T-helper 1 cell (primary cell): ENCODE results near the gene SKA3.
"Not testable (repeated sequence)": the region's sequence is repeated elsewhere in the genome, so short reads cannot be mapped to it uniquely, and the experiment has no call there.

Source experiments
- DNase-seq, 5 donors: peaks; one replicate each; pipeline ENCODE4 v3.0.0-alpha.2; 2012 to 2020

Gene SKA3

DNA sequence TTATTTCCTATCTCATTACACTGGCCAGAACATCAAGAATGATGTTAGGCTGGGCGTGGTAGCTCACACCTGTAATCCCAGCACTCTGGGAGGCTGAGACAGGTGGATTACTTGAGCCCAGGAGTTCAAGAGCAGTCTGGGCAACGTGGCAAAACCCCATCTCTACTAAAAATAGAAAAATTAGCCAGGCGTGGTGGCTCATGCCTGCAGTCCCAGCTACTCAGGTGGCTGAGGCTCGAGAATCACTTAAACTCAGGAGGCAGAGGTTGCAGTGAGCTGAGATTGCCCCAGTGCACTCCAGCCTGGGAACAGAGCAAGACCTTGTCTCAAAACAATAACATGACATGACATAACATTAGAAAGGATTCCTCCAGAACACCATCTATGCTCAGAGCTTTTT, 10.7 kb downstream of the SKA3 start:
- not testable (repeated sequence) for DNase-seq

DNA sequence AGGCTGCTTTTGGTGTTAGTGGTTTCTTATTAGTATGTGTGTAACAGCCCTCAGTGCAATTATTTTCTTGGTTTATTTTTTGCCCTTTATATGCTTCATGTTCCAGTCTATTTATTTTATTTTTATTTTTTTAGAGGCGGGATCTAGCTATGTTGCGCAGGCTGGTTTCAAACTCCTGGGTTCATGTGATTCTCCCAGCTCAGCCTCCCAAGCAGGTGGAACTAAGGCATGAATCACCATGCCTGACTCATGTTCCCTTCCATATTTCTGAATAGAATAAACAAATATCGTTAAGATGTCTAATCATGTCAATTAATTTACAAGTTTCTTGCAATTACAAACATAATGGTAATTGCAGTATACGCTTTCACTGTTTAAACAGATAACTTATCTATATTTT, 11.7 kb downstream of the SKA3 start:
- no peak for DNase-seq

DNA sequence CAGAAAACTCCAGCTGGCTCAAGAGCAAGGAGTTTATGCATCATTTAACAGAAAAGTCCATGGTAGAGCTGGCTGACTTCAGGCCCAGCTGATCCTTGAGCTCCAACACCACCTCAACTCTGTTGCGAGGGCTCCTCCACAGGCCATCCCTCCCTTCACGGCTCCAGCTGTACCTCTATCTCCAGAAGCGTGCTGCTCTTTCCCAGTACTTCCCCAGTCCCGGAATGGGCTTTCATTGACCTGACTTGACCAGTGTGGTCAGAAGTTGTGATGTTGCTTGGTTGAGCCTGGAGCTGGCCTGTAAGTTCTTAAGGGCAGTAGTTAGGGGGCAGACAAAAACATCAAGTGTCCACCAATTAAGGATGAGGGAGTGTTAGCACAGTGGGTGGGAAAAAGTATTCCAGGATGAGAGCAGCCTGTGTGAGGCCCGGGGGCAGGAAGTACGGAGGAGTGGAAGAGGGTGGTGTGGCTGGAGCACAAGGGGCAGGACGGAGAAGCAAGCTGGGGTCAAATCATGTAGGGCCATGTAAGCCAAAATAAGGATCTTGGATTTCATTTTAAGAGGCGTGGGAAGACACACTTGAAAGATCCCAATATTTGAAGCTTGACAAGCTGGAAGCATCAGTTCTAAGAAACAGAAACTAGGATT, 24.0 kb downstream of the SKA3 start:
- DNase-seq: no peak

DNA sequence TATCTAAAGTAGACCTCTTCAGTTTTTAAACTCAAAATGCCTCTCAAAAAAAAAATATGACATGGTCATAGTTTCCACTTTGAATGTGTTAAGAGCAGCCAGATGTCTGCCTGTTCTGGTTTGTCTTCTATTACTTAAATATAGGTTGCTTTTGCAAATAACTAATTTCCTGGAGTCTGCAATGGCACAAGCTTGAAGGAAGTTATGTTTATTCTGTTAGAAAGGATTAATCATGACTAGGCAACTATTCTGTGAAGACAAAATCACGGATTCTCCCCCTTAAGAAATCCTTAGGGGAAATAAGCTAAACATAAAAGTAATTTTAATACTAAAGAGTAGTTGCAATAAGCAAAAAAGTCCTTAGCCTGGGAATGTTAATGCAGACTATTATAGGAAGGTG, 26.3 kb downstream of the SKA3 start:
- no peak for DNase-seq

DNA sequence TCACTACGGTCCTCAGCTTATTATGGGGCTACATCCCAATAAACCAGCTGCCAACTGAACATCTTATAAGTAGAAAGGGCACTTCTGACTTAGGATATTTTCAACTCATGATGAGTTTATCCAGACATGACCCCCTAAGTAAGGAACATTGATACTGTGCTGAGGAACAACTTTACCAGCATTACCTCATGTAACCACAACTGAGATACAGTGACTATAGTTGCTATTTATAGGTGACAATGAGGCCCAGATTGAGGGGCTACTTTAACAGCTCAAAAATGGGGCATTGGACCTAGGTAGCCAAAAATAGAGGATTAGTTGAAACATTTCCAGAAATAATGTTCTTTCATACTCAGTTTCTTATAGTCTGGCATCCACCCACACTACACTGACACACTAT, 26.8 kb downstream of the SKA3 start:
- no peak for DNase-seq

DNA sequence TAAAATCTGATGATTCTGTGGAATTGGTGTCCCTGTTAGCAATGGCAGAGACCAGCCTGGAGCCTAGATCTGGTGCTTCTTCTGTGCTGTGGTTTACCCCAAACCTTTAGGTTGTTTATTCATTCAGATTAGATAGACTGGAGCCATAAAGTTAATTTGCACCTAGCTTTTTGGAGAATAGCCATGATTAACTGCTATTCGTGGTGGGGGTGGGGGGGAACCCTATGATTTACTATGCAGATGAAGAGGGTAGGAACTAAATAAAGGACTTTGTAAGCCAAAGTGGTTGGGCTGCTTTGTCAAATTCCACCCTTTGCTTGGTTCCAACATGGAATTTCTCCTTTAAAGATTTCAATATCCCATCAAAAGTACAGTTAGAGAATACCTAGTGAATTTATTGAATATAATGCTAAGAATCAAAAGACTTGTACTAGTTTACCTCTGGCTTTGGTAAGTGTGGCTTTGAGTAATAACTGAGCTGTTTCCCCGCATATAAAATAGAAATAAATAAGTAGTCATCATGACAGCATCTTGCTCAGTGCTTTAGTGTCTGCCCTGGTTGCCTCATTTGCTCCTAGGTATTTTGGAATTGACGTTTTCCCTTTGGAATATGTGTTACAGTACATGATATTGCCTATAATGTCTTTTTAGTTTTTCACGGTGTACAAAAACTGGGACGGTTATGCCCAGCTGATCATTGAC, 27.6 kb downstream of the SKA3 start:
- no peak for DNase-seq

DNA sequence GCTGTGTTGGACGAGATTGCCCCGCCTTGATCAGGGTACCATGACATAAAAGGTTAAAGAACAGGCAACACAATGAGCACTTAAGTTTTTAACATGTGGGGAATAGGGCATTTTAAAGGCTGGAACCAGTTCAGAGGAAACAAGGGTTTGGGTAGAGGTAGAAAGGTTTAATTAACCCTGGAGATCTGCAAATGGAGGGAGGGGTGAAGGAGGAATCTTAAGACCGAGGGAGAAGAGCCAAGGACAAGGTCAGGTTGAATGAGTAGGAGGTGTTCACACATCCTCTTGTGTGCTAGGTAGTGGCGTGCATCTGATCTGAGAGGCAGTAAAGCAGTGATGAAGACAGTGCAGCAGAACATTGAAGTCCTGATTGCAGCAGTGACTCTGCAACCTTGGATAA, 28.5 kb downstream of the SKA3 start:
- DNase-seq: no peak

DNA sequence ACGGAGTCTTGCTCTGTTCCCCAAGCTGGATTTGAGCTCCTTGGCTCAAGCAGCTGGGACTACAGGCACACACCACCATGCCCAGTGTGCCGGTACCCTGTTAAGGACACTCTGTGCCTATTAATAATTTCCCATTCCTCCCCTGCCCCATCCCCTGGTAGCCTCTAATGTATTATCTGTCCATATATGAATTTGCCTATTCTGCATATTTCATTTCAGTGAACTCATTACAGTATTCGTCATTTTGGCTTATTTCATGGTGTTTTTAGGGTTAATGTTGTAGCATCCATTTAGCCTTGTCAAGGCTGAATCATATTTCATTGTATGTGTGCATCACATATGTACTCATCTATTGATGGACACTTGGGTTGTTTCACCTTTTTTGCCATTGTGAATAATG, 33.6 kb downstream of the SKA3 start:
- DNase-seq: no peak

DNA sequence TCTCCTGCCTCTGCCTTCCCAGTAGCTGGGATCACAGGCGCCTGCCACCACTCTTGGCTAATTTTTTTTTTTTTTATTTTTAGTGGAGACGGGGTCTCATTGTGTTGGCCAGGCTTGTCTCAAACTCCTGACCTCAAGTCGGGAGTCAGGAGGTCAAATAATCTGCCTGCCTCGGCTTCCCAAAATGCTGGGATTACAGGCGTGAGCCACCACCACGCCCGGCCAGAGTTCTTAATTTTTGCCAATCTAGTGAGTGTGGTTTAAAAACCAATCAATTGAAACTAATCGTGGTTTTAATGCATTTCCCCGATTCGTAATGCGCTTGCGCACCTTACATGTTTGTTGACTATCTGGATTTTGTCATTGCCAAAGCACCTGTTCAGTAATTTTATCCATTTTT, 37.0 kb downstream of the SKA3 start:
- DNase-seq: no peak

DNA sequence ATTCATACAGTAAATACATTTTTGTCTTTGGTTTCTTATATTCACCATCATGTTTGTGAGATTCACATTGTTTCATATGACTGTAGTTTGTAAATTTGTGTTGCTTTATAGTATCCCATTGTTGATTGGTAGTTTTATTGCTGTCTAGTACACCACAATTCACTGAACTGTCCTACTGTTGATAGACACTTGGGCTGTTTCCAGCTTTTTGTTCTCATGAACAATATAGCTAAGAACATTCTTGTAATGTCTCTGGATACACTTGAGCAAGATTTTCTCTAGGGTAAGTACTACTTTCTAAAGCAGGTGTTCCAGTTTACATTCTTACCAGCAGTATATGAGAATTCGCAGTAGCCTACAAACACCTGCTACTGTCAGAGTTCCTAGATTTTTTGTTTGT, 37.8 kb downstream of the SKA3 start:
- DNase-seq: no peak

DNA sequence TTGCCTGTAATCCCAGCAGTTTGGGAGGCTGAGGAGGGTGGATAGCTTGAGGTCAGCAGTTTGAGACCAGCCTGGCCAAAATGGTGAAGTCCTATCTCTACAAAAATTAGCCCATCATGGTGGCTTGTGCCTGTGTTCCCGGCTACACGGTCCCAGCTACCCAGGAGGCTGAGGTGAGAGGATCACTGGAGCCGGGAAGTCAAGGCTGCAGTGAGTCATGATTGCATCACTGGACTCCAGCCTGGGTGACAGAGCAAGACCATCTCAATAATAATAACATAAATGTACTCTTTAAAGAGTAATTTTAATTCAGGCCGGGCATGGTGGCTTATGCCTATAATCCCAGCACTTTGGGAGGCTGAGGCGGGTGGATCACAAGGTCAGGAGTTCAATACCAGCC, 38.7 kb downstream of the SKA3 start:
- no peak for DNase-seq

DNA sequence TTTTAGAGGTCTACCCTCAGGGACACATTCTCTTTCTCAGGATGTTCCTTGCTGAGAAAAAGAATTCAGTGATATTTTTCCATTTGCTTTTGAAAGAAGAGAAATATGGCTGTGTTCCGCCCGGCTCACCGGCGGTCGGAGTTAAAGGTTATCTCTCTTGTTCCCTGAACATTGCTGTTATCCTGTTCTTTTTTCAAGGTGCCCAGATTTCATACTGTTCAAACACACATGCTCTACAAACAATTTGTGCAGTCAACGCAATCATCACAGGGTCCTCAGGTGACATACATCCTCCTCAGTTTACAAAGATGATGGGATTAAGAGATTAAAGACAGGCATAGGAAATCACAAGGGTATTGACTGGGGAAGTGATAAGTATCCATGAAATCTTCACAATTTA, 40.5 kb downstream of the SKA3 start:
- not testable (repeated sequence) for DNase-seq

DNA sequence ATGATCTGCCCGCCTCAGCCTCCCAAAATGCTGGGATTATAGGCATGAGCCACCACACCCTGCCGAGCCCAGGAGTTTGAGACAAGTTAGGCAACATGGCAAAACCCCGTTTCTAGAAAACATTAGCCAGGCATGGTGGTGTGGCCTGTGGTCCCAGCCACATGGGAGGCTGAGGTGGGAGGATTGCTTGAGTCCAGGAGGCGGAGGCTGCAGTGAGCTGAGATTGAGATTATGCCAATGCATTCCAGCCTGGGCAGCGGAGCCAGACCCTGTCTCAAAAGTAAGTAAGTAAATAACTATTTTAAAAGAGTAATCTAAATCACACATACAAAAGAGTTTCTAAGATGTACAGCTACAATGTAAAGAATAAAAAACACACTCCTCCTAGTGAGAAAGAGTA, 41.9 kb downstream of the SKA3 start:
- DNase-seq: no peak

DNA sequence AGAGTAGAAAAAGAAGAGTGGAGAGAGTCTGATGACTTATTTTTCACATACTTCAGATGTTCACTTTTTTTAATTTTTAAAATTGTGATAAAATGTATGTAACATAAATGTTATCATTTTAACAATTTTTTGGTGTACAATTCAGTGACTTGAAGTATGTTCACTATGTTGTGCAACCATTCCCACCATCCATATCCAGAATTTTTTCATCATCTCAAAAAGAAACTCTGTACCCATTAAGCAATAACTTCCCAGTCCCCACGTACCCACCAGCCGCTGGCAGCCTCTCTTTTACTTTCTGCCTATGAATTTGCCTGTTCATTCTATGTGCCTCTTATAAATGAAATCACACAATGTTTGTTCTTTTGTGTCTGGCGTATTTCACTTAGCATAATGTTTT, 43.3 kb downstream of the SKA3 start:
- DNase-seq: no peak

DNA sequence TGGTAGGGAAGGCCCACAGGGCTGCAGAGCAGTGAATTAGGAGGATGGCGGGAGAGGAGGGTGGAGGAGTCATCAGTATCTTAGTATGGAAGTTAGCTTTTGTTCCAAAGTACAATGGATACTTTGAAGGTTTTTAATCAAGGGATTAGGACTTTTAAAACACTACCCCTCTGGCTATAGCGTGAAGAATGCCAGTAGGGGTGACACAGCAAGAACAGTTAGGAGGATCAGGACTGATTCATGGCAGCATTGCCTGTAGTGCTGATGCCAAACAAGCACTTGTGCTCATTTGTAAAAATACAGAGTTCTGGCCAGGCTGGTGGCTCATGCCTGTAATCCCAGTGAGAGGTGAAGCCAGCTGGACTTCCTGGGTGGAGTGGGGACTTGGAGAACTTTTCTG, 46.2 kb downstream of the SKA3 start:
- DNase-seq: no peak

DNA sequence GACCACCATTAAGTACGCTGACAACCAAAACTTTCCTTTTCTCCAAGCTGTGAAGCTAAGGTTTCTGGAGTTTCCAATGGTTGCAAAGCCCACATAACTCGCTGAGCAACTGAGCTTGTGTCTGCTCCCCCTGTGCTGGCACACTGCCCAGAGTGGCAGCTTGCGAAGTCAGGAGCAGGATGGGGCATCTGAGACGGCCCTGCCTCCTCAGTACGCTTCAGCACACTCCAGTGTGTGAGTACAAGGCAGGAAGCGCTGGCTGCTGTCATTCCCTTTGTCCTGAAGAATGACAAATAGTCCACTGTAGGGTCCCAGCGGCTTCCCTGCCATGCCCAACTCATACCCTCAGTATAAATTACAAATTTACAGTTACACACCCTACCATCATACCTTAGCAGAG, 51.5 kb downstream of the SKA3 start:
- DNase-seq: no peak

DNA sequence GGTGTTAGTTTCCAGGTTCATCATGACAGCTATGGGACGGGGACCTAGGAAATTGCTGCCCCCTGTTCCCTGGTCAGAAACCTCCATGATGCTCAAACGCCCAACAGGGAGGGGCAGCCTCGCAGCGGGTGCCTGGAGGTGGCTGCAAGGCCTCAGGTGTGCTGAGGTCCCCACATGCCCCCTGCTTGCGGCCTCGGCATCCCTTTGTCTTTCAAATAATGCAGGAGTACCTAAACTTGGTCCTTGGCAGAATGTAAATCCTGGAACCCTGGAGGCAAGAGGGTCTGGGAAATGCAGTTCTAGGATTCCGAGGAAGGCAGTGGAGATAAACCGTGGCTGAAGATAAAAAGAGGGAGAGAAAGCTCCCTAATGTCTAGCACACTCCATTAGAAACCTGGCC, 52.4 kb downstream of the SKA3 start:
- no peak for DNase-seq

DNA sequence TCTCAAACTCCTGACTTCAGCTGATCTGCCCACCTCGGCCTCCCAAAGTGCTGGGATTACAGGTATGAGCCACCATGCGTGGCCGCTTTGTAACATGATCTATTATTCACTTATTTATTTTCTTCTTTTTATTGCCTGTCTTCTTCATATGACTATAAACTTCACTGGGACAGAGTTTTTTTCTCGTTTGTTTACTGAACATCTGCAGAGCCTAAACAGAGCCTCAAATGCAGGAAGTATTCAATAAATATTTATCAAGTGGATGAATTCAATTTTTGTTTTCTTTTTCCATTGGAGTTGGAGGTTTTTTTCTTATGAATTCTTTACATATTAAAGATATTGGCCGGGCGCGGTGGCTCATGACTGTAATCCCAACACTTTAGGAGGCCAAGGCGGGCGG, 54.7 kb downstream of the SKA3 start:
- DNase-seq: no peak

DNA sequence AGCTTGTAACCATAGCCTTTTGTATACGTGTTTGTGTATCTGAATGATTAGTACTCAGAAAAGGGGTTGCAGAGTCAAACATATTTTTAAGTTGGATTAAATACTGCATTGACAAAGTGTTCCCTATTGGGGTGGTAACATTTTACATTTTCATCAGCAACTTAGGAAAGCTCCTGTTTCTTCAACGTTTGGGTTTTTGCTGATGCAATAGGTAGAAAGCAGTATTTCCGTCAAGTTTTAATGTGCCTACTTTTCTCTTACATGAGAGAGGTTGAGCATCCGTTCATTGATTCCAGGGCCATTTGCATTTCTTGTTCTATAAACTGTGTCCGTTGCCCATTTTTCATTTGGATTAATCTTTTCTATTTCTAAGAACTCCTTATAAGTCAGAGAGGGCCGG, 56.2 kb downstream of the SKA3 start:
- no peak for DNase-seq

DNA sequence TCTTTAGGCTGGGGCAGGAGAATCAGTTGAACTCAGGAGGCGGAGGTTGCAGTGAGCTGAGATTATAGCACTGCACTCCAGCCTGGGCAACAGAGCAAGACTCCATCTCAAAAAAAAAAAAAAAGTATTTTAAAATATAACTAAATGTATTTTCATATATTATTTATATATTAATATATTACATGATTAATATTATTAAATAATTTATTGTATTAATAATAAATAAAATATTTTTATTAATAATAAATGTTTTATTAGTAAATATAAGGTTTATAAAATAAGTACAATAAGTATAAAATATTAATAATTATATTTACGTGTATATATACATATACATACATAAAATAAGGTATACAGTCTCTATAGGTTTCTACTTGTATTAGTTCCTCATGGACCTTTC, 56.8 kb downstream of the SKA3 start:
- no peak for DNase-seq

DNA sequence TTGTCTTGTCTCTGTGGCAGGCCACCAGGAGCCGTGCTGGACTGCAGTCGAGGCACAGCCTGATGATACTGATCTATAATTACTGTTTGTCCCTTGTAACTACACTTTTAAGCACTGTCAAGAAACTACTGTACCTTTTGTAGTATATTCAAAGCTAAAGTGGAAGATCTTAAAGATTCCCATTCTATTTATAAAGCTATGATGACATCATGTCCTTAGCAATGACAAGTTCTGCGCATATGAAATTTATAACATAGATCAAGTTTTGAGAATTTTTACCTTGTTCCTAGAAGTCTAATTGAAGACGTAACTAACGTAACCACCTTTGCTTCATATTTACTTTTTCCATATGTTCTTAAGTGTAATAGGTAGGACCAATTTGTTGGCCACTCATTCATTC, 58.2 kb downstream of the SKA3 start:
- no peak for DNase-seq

DNA sequence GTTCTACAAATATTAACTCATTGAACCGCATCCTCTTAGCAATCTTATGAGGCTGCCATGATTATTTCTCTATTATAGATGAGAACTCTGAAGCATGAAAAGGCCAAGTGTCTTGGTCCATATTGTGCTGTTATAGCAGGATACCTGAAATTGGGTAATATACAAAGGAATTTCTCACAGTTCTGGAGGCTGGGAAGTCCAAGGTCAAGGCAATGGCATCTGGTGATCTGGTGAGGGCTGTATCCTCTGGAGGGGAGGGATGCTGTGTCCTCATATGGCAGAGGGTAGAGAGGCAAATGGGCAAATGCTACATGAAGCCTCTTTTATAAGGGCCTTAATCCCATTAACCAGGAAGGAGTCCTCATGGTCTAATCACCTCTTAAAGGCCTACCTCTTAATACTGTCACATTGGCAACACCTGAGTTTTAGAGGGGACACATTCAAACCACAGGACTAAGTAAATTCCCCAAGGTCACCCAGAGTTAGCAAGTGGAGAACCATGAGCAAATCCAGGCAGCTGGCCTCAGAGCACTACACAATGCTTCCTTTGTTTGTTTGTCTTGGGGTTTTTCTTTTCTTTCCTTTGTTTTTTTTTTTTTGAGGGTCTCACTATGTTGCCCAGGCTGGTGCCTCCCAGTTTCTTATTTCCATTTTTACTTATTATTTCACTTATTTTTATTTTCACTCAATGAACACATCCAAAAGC, 59.1 kb downstream of the SKA3 start:
- no peak for DNase-seq

DNA sequence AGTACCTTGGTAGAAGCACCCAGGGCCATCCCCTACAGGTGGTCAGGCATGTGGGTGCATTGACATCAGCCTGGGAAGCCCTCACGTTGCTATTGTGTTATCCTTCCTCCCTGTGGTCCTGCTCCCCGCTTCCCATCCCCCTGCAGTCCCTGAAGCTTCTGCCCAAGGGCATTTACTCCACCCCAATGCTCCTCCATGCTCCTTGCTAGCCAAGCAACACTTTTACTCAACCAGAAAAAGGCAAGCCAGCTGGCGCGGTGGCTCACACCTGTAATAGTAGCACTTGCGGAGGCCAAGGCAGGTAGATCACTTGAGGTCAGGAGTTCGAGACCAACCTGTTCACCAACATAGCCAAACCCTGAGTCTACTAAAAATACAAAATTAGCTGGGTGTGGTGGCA, 60.2 kb downstream of the SKA3 start:
- no peak for DNase-seq

DNA sequence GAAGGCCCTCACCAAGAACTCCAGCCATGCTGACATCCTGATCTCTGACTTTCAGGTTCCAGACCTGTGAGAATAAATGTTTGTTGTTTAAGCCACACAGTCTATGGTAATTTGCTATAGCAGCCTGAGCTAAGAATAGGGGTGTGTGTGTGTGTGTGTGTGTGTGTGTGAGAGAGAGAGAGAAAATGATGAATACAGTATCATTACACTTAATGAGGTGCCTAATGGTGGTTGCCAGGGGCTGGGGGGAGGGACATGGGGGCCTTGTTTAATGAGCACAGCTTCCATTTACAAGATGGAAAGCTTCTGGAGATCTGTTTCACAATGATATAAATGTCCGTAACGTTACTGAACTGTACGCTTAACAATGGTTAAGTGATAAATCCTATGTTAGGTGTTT, 61.1 kb downstream of the SKA3 start:
- DNase-seq: no peak

DNA sequence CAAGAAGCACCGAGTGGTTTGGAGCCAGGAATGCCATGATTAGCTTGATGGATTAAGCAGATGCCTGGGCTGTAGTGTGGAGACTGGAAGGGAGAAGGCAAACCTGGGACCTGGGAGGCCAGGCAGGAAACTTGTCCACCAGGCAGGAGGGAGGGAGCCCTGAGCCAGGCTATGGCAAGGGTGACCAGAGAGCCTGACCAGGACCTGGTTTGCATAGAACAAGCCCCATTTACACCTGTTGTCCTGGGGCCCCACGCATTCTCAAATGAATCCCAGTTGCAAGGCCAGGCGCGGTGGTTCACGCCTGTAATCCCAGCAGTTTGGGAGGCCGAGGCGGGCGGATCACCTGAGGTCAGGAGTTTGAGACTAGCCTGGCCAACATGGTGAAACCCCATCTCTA, 64.8 kb downstream of the SKA3 start:
- DNase-seq: no peak
